Common myeloid progenitor, CD34-positive (primary cell): ENCODE measurements around the gene SIPA1.

Source experiments
- CTCF ChIA-PET: fragments of 350-600 bp; sonication (Branson Sonifier 250); formaldehyde crosslinking; loops from one replicate; lab custom pipeline; 2021; ENCODE audit warnings: antibody characterized with exemption; lab: Charles Lee
- POLR2A ChIA-PET: fragments of 350-600 bp; sonication (Branson Sonifier 250); formaldehyde crosslinking; loops from one replicate; lab custom pipeline; 2021; ENCODE audit warnings: antibody characterized with exemption; lab: Charles Lee
- DNase-seq, 3 donors: peaks; one replicate each; pipeline versions ENCODE4 v3.0.0 to v3.0.0-alpha.2; 2013
- H3K27ac ChIP-seq, 2 experiments: 1 replicate in 1 of 2; 2 replicates in 1 of 2; pipeline ENCODE4 v1.7.0; 2013; ENCODE audit warnings: inconsistent platforms in 2 of 2, low read length in 2 of 2, mild to moderate bottlenecking in 2 of 2, low read depth in 1 of 2, moderate library complexity in 1 of 2; ENCODE audit not compliant: severe bottlenecking in 2 of 2, insufficient read depth in 1 of 2, poor library complexity in 1 of 2
- H3K27me3 ChIP-seq, 5 experiments: replicated peaks in 2 of 5; 1 replicate in 3 of 5; 2 replicates in 2 of 5; pipeline versions ENCODE4 v1.6.1 to v1.7.0; 2013; ENCODE audit warnings: low read length in 4 of 5, mild to moderate bottlenecking in 2 of 5, moderate library complexity in 2 of 5, inconsistent platforms in 1 of 5; ENCODE audit not compliant: insufficient read depth in 5 of 5, control insufficient read depth in 4 of 5
- H3K36me3 ChIP-seq, 4 experiments: 1 replicate in 2 of 4; 2 replicates in 2 of 4; pipeline versions ENCODE4 v1.6.1 to v1.7.0; 2013; ENCODE audit warnings: low read length in 3 of 4, control low read depth in 1 of 4, mild to moderate bottlenecking in 1 of 4; ENCODE audit not compliant: control insufficient read depth in 4 of 4, insufficient read depth in 4 of 4
- H3K4me1 ChIP-seq, 4 experiments: 1 replicate in 3 of 4; 2 replicates in 1 of 4; pipeline versions ENCODE4 v1.6.1 to v1.7.1; 2013; ENCODE audit warnings: low read length in 3 of 4, mild to moderate bottlenecking in 3 of 4, control low read depth in 1 of 4, inconsistent platforms in 1 of 4, moderate library complexity in 1 of 4; ENCODE audit not compliant: control insufficient read depth in 4 of 4, insufficient read depth in 4 of 4; ENCODE audit errors: control extremely low read depth in 1 of 4
- H3K4me3 ChIP-seq, 7 experiments: 1 replicate in 4 of 7; 2 replicates in 3 of 7; pipeline versions ENCODE4 v1.5.1 to v1.7.0; 2013; ENCODE audit warnings: mild to moderate bottlenecking in 7 of 7, low read length in 6 of 7, moderate library complexity in 6 of 7, inconsistent platforms in 2 of 7, low read depth in 2 of 7, control low read depth in 1 of 7; ENCODE audit not compliant: insufficient read depth in 4 of 7, control insufficient read depth in 1 of 7; ENCODE audit errors: extremely low read depth in 1 of 7
- H3K9me3 ChIP-seq, 5 experiments: 1 replicate in 4 of 5; 2 replicates in 1 of 5; pipeline versions ENCODE4 v1.6.1 to v1.7.1; 2013; ENCODE audit warnings: low read length in 4 of 5, mild to moderate bottlenecking in 2 of 5, inconsistent platforms in 1 of 5, low read depth in 1 of 5, moderate library complexity in 1 of 5; ENCODE audit not compliant: control insufficient read depth in 4 of 5, insufficient read depth in 2 of 5; ENCODE audit errors: control extremely low read depth in 1 of 5
- WGBS: methylation state at CpG from one replicate; pipeline ENCODE4 v1.1.5; 2013; ENCODE audit not compliant: insufficient coverage; 5-methylcytosine and 5-hydroxymethylcytosine counted together

The SIPA1 gene

DNA sequence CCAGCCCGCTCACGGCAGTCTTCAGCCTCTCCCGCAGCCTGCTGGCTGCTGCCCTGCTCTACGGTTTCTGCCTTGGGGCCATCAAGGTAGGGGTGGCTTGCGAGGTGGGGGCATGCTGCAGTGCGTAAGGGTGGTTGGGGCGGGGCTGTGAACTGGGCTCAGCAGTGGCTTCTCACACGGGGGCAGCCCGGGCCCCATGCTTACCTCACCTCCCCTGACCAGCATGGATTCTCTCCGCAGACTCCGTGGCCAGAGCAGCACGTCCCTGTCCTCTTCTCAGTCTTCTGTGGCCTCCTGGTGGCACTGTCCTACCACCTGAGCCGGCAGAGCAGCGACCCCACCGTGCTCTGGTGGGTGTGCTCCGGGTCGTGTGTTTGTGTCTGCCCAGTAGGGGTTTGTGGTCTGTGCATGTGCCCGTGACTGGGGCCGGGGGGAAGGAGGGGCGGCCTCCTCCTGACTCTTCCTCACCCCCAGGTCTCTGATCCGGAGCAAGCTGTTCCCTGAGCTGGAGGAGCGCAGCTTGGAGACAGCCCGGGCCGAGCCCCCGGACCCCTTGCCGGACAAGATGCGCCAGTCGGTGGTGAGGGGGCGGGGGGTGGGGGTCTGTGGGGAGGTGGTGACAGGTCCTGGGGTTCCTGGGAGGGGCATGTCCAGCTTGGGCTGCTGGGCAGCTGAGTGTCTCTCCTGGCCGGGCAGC, 12.8 kb upstream of the SIPA1 start:
- ChIA-PET POLR2A (interaction anchor here (1.0 to 1.5 kb wide), 2 partner anchors 10 to 28 kb away, joined by 4 to 13 read pairs; partner anchors contain the start of gene PCNX3), CTCF (interaction anchor here (0.8 to 7.7 kb wide), 23 partner anchors 8 to 257 kb away, joined by 3 to 56 read pairs (median 6); partner anchors contain the start of genes KAT5, PCNX3, RELA and SIPA1)
- no peak for DNase-seq
- no peaks in the 10 kb centered on the region for H3K27me3 ChIP-seq
- no peak overlapping the region for H3K27ac ChIP-seq
- H3K9me3 ChIP-seq = no peaks in the 10 kb centered on the region
- peaks cover 0 to 5% (median 2%) of the 10 kb centered on the region in 4 experiments for H3K4me1 ChIP-seq
- H3K4me3 ChIP-seq = no peak overlapping the region
- peaks cover 18 to 95% (median 56%) of the 10 kb centered on the region in 4 experiments for H3K36me3 ChIP-seq
- 88% methylated on average over 15 of the region's 30 CpGs for WGBS

GRCh38 chr11:65625628-65626342, 12.1 kb upstream of the SIPA1 start:
- WGBS = 66% methylated on average over 29 of the region's 30 CpGs
- ChIA-PET POLR2A (interaction anchor here (1.0 to 1.5 kb wide), 2 partner anchors 10 to 27 kb away, joined by 4 to 13 read pairs; partner anchors contain the start of gene PCNX3), CTCF (interaction anchor here (0.7 to 7.7 kb wide), 29 partner anchors 9 to 261 kb away, joined by 3 to 56 read pairs (median 5); partner anchors contain the start of genes KAT5, PCNX3, RELA and SIPA1)
- no peak overlapping the region for H3K27ac ChIP-seq
- H3K4me1 ChIP-seq = peaks cover 0 to 5% (median 2%) of the 10 kb centered on the region in 4 experiments
- H3K27me3 ChIP-seq = no peaks in the 10 kb centered on the region
- no peak overlapping the region for H3K4me3 ChIP-seq
- DNase-seq = peak in 2 of 3 donors; percentile 73 to 81
- no peaks in the 10 kb centered on the region for H3K9me3 ChIP-seq
- peaks cover 16 to 95% (median 57%) of the 10 kb centered on the region in 4 experiments for H3K36me3 ChIP-seq

DNA sequence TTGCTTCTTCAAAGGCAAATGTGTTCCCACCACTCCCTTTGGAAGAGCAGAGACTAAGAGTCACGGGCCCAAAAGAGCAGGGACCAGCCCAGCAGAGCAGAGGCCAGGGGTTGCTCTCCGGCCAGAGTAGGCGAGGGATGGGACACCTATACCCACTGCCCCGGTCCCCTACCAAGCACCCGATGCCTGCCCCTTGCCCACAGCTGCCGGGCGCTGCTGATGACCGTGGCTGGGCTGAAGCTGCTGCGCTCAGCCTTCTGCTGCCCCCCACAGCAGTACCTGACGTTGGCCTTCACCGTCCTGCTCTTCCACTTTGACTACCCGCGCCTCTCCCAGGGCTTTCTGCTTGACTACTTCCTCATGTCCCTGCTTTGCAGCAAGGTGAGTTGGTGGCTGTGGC, 10.7 kb upstream of the SIPA1 start:
- Histone ChIP-seq H3K27me3 (no peaks in the 10 kb centered on the region), H3K27ac (no peak overlapping the region), H3K9me3 (no peaks in the 10 kb centered on the region), H3K36me3 (peaks cover 16 to 93% (median 58%) of the 10 kb centered on the region in 4 experiments), H3K4me3 (no peak overlapping the region), H3K4me1 (peaks cover 0 to 5% (median 2%) of the 10 kb centered on the region in 4 experiments)
- WGBS = 96% methylated on average over 12 of the region's 13 CpGs
- ChIA-PET POLR2A (no interaction called here), CTCF (interaction anchor here (0.6 to 7.7 kb wide), 18 partner anchors 11 to 259 kb away, joined by 3 to 56 read pairs (median 7); partner anchors contain the start of genes KAT5, PCNX3, RELA and SIPA1)
- DNase-seq = no peak

DNA sequence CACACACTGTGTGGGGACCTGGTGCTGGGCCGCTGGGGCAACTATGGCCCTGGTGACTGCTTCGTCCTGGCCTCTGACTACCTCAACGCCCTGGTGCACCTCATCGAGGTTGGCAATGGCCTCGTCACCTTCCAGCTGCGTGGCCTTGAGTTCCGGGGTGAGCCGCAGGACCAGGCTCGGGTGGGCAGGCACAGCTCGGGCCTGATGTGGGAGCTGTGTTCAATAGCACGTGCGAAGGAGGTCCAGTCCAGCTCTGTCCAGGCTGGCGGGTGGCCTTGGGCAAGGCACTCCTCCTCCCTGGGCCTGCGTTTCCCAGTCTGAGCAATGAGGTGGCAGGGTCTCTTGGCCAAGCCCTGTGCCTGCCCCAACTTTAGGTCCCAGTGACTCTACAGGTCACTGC, 8.3 kb upstream of the SIPA1 start:
- no peaks in the 10 kb centered on the region for H3K27me3 ChIP-seq
- H3K9me3 ChIP-seq = no peaks in the 10 kb centered on the region
- DNase-seq = no peak
- H3K27ac ChIP-seq = no peak overlapping the region
- WGBS = over 99% methylated on average over 12 of the region's 14 CpGs
- ChIA-PET POLR2A (interaction anchor here (2.3 kb wide), 1 partner anchor 11 kb away, joined by 7 read pairs; no protein-coding TSS in a partner anchor), CTCF (interaction anchor here (1.0 to 7.7 kb wide), 3 partner anchors 9 to 25 kb away, joined by 3 to 56 read pairs (median 3); partner anchors contain the start of genes PCNX3 and SIPA1)
- no peak overlapping the region for H3K4me3 ChIP-seq
- H3K36me3 ChIP-seq = peaks cover 16 to 93% (median 51%) of the 10 kb centered on the region in 4 experiments
- peaks cover 0 to 23% (median 14%) of the 10 kb centered on the region in 4 experiments for H3K4me1 ChIP-seq

DNA sequence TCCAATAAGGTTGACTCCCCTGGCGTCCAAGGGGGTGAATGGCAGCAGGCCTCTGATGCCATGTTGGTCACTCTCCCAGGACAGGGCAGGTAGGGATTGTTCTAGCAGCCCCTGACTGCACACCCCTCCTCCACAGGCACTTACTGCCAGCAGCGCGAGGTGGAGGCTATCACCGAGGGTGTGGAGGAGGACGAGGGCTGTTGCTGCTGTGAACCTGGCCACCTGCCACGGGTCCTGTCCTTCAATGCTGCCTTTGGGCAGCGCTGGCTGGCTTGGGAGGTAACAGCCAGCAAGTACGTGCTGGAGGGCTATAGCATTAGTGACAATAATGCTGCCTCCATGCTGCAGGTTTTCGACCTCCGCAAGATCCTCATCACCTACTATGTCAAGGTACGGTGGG, 7.7 kb upstream of the SIPA1 start:
- DNase-seq = no peak
- ChIA-PET CTCF (interaction anchor here (1.4 kb wide), 1 partner anchor 13 kb away, joined by 4 read pairs; no protein-coding TSS in a partner anchor), POLR2A (interaction anchor here (2.3 kb wide), 1 partner anchor 10 kb away, joined by 7 read pairs; no protein-coding TSS in a partner anchor)
- H3K9me3 ChIP-seq = no peaks in the 10 kb centered on the region
- no peak overlapping the region for H3K27ac ChIP-seq
- H3K4me1 ChIP-seq = peaks cover 0 to 29% (median 17%) of the 10 kb centered on the region in 4 experiments
- peaks cover 14 to 93% (median 55%) of the 10 kb centered on the region in 4 experiments for H3K36me3 ChIP-seq
- H3K27me3 ChIP-seq = no peaks in the 10 kb centered on the region
- WGBS = 98% methylated on average over 11 of the region's 11 CpGs
- no peak overlapping the region for H3K4me3 ChIP-seq

DNA sequence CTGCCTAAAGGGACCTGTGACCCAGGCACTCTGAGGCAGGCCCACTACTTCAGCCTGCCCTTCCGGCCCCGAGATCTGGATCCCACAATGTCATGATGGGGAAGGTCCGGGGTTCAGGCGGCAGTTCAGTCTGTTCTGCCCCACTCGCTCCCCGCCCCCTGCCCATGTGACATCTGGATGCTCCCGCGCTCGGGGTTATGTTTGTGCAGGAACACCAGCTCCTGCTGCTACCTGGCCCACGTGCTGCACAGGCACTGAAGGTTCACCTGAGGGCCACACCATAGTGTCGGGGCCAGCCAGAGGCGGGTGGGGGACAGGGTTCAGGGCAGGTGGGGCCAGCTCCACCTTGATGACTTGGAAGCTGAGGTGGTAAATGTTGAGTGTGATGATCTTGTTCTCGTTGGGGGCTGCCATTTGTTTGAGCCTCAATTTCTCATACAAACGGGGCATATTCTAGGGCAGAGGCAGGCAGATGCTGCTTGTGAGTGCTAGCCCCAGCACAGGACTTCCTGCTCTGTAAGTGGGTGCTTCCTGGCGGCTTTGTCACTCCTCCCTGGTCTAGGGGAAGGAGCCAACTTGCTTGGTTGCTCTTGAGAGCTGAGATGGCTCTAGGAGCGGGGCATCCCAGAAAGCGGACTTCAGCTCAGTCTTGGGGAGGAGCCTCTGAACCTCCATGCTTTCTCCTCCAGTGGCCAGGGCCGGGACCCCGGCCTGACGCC, 4.4 kb upstream of the SIPA1 start:
- ChIA-PET POLR2A (no interaction called here), CTCF (interaction anchor here (0.7 to 3.5 kb wide), 14 partner anchors 9 to 185 kb away, joined by 3 to 18 read pairs (median 4); no protein-coding TSS in a partner anchor)
- H3K27ac ChIP-seq = peak overlapping the region in 1 of 2 experiments; percentile 26
- no peaks in the 10 kb centered on the region for H3K27me3 ChIP-seq
- 51% methylated on average over 16 of the region's 20 CpGs for WGBS
- peak in 2 of 3 donors; percentile 75 to 84 for DNase-seq
- peak overlapping the region in 2 of 7 experiments; percentile 46 to 57 for H3K4me3 ChIP-seq
- peaks cover 7 to 80% (median 43%) of the 10 kb centered on the region in 4 experiments for H3K36me3 ChIP-seq
- H3K4me1 ChIP-seq = peaks cover 0 to 42% (median 31%) of the 10 kb centered on the region in 4 experiments
- H3K9me3 ChIP-seq = no peaks in the 10 kb centered on the region
